Posterior cingulate gyrus (tissue), 11 donors: ENCODE data around the gene RFX4.
"Not testable (repeated sequence)": the region's sequence is repeated elsewhere in the genome, so short reads cannot be mapped to it uniquely, and the experiment has no call there.

ENCODE experiments used
- DNase-seq, 10 donors: peaks; one replicate each; pipeline versions ENCODE4 v3.0.0 to v3.0.0-alpha.2; 2020 to 2021; ENCODE audit warnings: mixed read lengths in 3 of 10
- intact Hi-C: fragments of 100-400 bp; cut with DNase I; formaldehyde crosslinking; loops from one replicate; pipeline ENCODE4 v1.15.1; 2023

The RFX4 gene

GRCh38 chr12:106723416-106723815, 140.6 kb downstream of the RFX4 start:
- intact Hi-C loops = no loop called here
- no peak for DNase-seq

DNA sequence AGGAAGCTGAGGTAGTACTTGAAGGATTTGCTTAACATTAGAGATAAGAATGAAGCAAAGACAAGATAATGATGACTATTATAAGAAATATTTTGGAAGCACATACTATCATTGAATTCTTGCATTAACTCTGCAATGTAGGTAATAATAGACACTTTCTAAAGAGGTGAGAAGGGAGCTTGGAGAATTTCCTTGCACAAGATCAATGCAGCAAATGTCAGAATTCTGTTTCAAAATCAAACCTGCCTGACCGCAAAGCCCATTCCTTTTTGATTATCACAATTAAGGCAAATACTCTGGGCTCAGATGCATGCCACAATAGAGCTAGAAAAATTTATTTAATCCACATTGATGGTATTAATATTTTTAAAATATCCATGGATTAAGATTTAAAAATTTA, 141.3 kb downstream of the RFX4 start:
- intact Hi-C loops = no loop called here
- no peak for DNase-seq

DNA sequence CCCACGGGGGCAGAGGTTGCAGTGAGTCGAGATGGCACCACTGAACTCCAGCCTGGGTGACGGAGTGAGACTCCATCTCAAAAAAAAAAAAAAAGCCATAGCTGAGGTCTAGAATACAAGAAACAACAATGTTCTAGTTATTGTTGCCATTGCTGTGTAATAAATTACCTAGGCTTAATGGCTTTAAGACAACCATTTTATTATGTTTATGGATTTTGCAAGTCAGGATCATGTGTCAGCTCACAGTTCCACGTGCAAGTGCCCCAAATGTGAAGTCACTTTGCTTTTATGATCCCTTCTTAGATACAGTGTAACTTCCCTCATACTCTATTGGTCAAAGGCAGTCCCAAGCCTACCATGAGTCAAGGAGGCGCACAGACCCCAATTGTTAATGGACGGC, 142.1 kb downstream of the RFX4 start:
- intact Hi-C loops = no loop called here
- no peak for DNase-seq

DNA sequence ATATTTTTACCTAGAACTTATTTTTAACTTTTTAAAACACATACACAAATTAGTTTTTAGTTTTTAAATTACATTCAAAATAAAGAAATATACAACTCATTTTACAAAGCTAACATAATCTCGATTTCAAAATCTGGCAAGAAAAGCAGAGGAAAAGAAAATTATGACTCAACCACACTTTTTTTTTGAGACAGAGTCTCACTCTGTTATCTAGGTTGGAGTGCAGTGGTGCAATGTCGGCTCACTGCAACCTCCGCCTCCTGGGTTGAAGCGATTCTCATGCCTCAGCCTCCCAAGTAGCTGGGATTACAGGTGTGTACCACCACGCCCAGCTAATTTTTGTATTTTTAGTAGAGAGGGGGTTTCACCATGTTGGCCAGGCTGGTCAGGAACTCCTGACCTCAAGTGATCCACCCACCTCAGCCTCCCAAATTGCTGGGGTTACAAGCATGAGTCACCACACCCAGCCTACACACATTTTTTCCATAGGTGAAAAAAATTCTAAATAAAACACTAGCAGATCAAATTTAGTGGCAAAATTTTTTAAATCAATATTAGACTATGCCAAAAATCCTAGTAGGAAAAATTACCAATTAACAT, 143.9 kb downstream of the RFX4 start:
- DNase-seq, intact Hi-C loops: not testable (repeated sequence)

DNA sequence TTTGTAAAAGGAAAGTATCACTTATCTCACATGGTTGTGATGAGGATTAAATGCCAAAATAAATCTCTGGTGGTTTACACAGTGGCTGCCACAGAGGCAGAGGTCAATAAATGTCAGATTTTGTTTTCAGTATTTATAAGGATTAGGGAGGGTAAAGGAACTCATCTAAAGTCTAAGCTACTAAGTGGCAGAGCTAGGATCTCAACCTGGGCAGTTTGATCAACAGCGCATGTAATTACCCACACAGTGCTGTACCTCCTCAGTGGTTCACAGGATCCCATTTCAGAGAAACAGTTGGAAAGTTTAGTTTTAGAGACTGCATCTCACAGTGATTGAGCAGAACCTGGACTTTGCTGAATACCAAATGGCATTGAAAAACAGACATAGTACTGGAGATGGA, 146.8 kb downstream of the RFX4 start:
- intact Hi-C loops = no loop called here
- DNase-seq = no peak

- DNase-seq = no peak
- intact Hi-C loops = no loop called here
Measured at GRCh38 chr12:106732890-106733289, 150.1 kb downstream of the RFX4 start.

- intact Hi-C loops = no loop called here
- DNase-seq = no peak
Measured at GRCh38 chr12:106733660-106734059, 150.9 kb downstream of the RFX4 start.

DNA sequence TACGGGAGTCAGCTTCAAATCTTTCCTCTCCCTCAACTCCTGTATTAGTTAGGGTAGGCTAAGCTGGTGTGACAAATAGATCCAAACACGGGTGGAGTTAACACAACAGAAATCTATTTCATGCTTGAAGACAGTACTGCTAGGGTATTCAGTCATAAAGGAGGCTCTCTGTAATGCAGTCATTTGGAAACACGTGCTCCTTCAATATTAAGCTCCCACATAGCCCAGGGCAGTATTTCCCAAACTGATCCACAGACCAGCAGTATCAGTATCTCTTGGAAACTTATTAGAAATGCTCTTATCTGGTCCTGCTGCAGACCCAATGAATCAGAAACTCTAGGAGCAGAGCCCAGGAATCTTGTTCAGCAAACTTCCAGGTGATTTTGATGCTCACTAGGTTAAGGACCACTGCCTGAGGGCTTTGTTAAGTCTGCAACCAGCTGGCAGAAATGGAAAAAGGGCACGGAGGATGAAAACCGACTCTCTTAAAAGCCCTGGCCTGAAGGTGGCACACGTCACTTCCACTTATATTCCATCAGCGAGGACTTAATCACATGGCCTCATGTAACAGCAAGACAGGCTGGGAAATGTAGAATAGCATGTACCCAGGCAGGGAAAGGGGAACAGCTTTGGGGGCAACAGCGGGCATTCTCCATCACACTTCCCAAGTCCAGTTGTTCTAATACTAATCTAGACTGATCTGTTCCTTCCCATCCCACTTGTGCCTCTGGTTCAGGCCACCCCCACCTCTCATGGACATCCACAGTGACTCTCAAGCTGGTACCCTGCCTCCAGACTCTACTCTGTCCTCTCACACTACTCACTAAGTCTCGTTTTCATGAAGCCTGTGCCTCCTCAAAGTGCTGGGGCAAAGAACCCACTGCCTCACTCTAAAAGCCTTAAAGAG, 153.5 kb downstream of the RFX4 start:
- intact Hi-C loops = no loop called here

DNA sequence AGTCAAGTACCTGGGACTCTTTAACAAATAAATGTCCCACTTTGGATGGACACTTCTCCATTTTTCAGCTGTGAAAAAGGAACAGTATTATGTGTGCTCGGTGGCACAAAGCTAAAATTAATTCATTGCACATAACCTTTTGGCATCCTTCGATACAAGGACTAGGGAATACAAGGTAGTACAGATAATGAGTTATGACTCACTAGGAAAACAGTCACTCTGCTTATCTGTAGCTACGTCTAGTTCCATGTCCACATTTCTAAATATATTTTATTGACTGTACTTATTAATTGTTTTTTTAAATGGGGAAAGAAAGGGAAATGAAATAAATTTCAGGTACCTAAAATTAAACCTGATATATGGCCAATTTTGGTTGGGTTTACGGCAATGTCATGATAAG, 156.5 kb downstream of the RFX4 start:
- DNase-seq = no peak
- intact Hi-C loops = no loop called here

More for the DNA sequence above, 153.5 kb downstream of the RFX4 start:
- no peak for DNase-seq

- DNase-seq = no peak
- intact Hi-C loops = no loop called here
Measured at GRCh38 chr12:106739815-106740530, 157.2 kb downstream of the RFX4 start.

- intact Hi-C loops = no loop called here
- no peak for DNase-seq
Measured at GRCh38 chr12:106740818-106741217, 158.0 kb downstream of the RFX4 start.

DNA sequence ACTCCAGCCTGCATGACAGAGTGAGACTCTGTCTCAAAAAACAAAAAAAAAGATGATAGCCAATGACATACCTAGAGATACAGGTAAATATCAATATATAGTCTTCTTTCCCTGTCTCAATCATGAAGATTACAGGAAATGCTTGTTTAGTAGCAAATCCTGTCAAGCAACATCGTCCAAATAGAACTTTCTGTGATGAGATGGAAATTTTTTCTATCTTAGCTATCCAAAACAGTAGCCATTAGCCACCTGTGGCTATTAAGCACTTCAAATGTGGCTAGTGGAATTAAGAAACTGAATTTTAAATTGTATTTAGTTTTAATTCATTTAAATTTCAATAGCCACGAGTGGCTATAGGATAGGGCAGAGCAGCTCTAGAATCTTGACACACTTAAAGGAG, 158.4 kb downstream of the RFX4 start:
- DNase-seq = no peak
- intact Hi-C loops = no loop called here

DNA sequence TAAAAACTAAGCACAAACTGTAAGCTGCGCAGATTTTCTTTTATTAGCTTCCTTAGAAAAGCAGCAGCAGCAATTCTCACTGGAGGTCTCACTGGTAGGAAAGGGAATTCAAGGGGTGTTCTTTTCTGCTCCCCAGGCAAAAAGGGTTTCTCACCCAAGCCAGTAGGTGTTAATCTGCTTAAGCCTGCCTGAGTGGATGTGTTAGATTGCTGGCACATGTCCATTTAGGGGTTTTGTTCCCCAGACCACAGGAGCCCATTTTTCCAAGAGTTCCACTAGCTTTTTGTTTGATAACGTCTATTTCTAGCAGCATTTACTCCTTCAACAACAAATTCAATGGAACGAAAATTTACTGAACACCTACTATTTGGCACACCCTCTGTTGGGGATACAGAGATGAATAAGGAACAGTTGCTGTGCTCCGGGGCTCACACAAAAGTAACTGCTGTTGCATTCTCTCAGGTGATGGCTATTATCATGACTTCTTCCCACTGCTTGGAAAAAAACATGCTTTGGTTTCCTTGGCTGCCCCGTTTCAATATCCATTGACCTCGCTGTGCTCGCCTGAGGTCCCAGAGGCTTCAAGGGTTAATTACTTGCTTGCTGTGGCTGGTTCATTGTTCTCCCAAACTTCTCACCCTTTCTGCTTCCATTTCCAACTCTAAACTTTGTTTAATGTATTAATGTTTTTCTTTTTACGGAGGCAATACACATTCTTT, 160.6 kb downstream of the RFX4 start:
- intact Hi-C loops = no loop called here
- no peak for DNase-seq

- DNase-seq = no peak
- intact Hi-C loops = no loop called here
Measured at GRCh38 chr12:106744600-106744999, 161.8 kb downstream of the RFX4 start.

GRCh38 chr12:106745181-106745745, 162.5 kb downstream of the RFX4 start:
- DNase-seq = no peak
- intact Hi-C loops = no loop called here

- intact Hi-C loops = no loop called here
- no peak for DNase-seq
Measured at GRCh38 chr12:106747973-106748436, 165.2 kb downstream of the RFX4 start.

DNA sequence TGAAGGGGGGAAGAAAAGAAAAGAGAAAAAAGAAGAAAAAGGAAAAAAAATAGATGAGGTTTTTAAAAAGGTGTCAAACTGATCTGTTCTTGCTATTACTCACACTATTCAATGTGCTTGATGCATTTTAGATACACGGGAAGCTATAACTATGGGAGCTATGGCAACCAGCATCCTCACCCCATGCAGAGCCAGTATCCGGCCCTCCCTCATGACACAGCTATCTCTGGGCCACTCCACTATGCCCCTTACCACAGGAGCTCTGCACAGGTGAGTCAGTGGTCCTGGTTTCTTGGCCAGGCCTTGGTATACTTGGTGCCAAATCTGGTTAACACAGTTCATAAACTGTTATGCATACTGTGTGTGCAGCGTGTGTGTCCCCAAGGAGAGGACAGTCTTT, 167.7 kb downstream of the RFX4 start:
- intact Hi-C loops = no loop called here
- DNase-seq = no peak

GRCh38 chr12:106753526-106753925, 170.7 kb downstream of the RFX4 start:
- intact Hi-C loops = no loop called here
- no peak for DNase-seq

GRCh38 chr12:106754331-106754730, 171.5 kb downstream of the RFX4 start:
- DNase-seq = no peak
- intact Hi-C loops = no loop called here

DNA sequence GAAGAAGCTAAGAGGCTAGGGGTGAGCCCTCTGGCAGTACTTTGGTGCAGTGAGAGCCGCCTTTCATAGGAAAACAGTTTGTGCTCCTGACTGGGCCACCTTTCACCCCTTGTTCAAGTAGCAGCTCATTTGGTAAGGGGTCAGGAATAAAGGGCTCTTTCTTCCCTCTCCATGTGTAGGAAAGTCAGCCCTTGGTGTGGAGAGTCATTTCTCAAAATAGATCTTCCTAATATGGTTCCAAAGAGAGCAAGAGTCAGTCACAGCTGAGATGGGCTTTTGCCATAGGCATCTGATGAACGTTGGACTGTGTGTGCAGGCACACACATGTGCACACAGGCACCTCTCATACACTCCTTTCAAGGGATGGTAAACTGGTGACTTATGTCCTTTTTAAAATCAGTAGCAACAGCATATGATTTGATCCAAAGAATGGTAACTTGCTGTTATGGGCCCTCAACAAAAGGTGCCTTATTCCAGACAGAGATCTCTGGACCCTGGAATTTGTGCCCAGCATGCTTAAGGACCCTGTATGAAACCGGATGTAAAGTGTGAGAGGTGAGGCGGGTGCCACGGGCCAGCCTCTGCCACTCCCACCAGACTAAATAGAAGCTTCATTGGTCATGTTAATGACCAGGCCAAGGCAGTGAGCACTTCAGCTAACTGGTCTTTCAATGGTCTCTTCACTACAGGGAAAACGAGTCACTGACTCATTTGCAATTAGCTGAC, 175.0 kb downstream of the RFX4 start:
- no peak for DNase-seq
- intact Hi-C loops = no loop called here
